C4-2B (cell line): ENCODE measurements around the gene RING1.

Source experiments
- CTCF ChIP-seq: fragments of 450-650 bp; conservative IDR thresholded peaks from 2 replicates; pipeline ENCODE4 v1.5.1; 2017; ENCODE audit warnings: mild to moderate bottlenecking
- ZFX ChIP-seq: fragments of 450-650 bp; IDR thresholded peaks from 2 replicates; pipeline ENCODE4 v1.6.1; 2017

DNA sequence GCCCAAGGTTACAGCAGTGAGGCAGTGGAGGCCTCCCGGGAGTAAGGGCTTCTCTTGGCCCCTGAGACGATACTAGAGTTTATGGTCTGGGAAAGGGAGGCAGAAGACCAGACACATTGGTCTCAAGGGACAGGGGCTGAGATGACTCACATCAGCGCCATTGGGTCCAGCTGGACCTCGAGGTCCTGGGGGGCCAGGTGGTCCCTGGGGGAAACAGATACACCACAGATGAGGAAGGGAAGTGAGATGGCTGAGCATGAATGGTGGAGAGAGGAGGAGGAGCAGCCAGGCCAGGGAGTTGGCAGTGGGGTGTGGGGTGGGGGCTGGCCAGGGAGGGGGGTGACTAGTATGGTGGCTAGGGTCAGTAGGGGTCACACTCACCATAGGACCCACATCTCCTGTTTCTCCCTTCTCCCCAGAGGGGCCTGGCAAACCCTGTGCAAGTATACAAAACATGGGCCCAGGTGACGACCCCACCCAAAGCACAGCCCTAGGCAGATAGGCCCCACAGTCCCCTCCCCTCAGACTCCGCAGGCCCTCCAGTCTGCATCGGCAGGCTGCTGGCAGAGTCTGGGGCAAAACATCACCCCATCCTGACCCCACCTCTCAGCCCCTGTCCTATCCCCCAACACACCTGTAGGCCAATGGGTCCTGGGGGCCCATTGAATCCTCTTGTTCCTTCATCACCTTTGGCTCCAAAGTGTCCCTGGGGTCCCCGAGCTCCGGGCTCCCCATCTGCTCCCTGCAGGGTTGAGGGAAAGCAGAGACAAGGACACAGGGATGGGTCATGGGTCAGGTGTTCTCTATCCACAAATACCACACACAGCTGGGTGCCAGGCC, 37.9 kb upstream of the RING1 start:
- TF ChIP-seq CTCF, result no peak
- no peak for TF ChIP-seq ZFX
